ENCODE measurements around the gene CSRNP3. TPM values are rescaled to one million over a fixed set of nuclear protein-coding genes. Genes with fewer than 3 reads are reported as not detected.

CSRNP3 gene
- polyA plus RNA-seq, 1 donor (not counting 4 experiments of a cell fraction or from before 2014, with no cell fraction given): 0.87 TPM

GRCh38 chr2:165567273-165567672 is 97.8 kb downstream of the CSRNP3 start:
- dilution Hi-C loops (cut with MboI; ENCODE audit: extremely low pct_ligation_motif_present, low sequenced_read_pairs): no loop called here
- Histone ChIP-seq H3K4me1 (ENCODE audit: control insufficient read depth, extremely low read depth, insufficient read depth, low read length) (no peaks in the 10 kb centered on the region), H3K36me3 (ENCODE audit: control insufficient read depth in 2 of 2, extremely low read depth in 1 of 2, insufficient read depth in 2 of 2, low read length in 2 of 2) (no peaks in the 10 kb centered on the region), H3K27me3 (ENCODE audit: control insufficient read depth, extremely low read depth, insufficient read depth, low read length) (no peaks in the 10 kb centered on the region), H3K9ac (ENCODE audit: control insufficient read depth, extremely low read depth, insufficient read depth, low read length) (no peak overlapping the region), H3K4me3 (ENCODE audit: control insufficient read depth in 2 of 3, extremely low read depth in 1 of 3, insufficient read depth in 2 of 3, low read depth in 1 of 3, low read length in 3 of 3) (no peak overlapping the region), H3K79me2 (ENCODE audit: control insufficient read depth, insufficient read depth, low read length) (no peaks in the 10 kb centered on the region), H3K9me3 (ENCODE audit: control insufficient read depth, low read depth, low read length) (no peaks in the 10 kb centered on the region), H3K9me1 (ENCODE audit: control insufficient read depth, extremely low read depth, insufficient read depth, low read length) (no peaks in the 10 kb centered on the region), H4K20me1 (ENCODE audit: control insufficient read depth, extremely low read depth, insufficient read depth, low read length) (no peaks in the 10 kb centered on the region), H3K4me2 (ENCODE audit: control insufficient read depth, extremely low read depth, insufficient read depth, low read depth, low read length) (no peak overlapping the region), H2AFZ (ENCODE audit: control insufficient read depth, low read length) (no peak overlapping the region), H3K27ac (ENCODE audit: control insufficient read depth, insufficient read depth, low read length) (no peak overlapping the region)
- DNase-seq (ENCODE audit: low read depth, low spot score) (no peak), FAIRE-seq (no peak)
- TF ChIP-seq CTCF (optimal IDR thresholded peaks at IDR 0.05 in 1 of 3, IDR thresholded peaks at IDR 0.05 in 1 of 3, conservative IDR thresholded peaks at IDR 0.05 in 1 of 3; ENCODE audit: extremely low read depth in 1 of 3, insufficient read depth in 2 of 3, low read length in 3 of 3): no peak
- no peak for TF ChIP-seq EZH2 (IDR thresholded peaks at IDR 0.05; ENCODE audit: low read length)

GRCh38 chr2:165568361-165568760 is 98.9 kb downstream of the CSRNP3 start:
- no peaks in the 10 kb centered on the region for H3K9me3 ChIP-seq (ENCODE audit: control insufficient read depth, low read depth, low read length)
- H3K4me2 ChIP-seq (ENCODE audit: control insufficient read depth, extremely low read depth, insufficient read depth, low read depth, low read length): no peak overlapping the region
- dilution Hi-C loops (cut with MboI; ENCODE audit: extremely low pct_ligation_motif_present, low sequenced_read_pairs): no loop called here
- no peaks in the 10 kb centered on the region for H3K4me1 ChIP-seq (ENCODE audit: control insufficient read depth, extremely low read depth, insufficient read depth, low read length)
- no peak overlapping the region for H2AFZ ChIP-seq (ENCODE audit: control insufficient read depth, low read length)
- no peaks in the 10 kb centered on the region for H3K79me2 ChIP-seq (ENCODE audit: control insufficient read depth, insufficient read depth, low read length)
- H3K27me3 ChIP-seq (ENCODE audit: control insufficient read depth, extremely low read depth, insufficient read depth, low read length): no peaks in the 10 kb centered on the region
- no peak overlapping the region for H3K4me3 ChIP-seq (ENCODE audit: control insufficient read depth in 2 of 3, extremely low read depth in 1 of 3, insufficient read depth in 2 of 3, low read depth in 1 of 3, low read length in 3 of 3)
- H3K27ac ChIP-seq (ENCODE audit: control insufficient read depth, insufficient read depth, low read length): no peak overlapping the region
- TF ChIP-seq CTCF (optimal IDR thresholded peaks at IDR 0.05 in 1 of 3, IDR thresholded peaks at IDR 0.05 in 1 of 3, conservative IDR thresholded peaks at IDR 0.05 in 1 of 3; ENCODE audit: extremely low read depth in 1 of 3, insufficient read depth in 2 of 3, low read length in 3 of 3): no peak
- no peak for TF ChIP-seq EZH2 (IDR thresholded peaks at IDR 0.05; ENCODE audit: low read length)
- DNase-seq (ENCODE audit: low read depth, low spot score) (no peak), FAIRE-seq (no peak)
- no peaks in the 10 kb centered on the region for H3K36me3 ChIP-seq (ENCODE audit: control insufficient read depth in 2 of 2, extremely low read depth in 1 of 2, insufficient read depth in 2 of 2, low read length in 2 of 2)
- no peaks in the 10 kb centered on the region for H4K20me1 ChIP-seq (ENCODE audit: control insufficient read depth, extremely low read depth, insufficient read depth, low read length)
- H3K9ac ChIP-seq (ENCODE audit: control insufficient read depth, extremely low read depth, insufficient read depth, low read length): no peak overlapping the region
- H3K9me1 ChIP-seq (ENCODE audit: control insufficient read depth, extremely low read depth, insufficient read depth, low read length): no peaks in the 10 kb centered on the region
